Measurements from ENCODE around the gene FNDC11.

GRCh38 chr20:63533388-63533787, 20.6 kb upstream of the FNDC11 start:
- no peak for TF ChIP-seq ZNF274 (IDR thresholded peaks at IDR 0.05; ENCODE audit: low read depth, low read length)
- no peak for TF ChIP-seq SUZ12 (IDR thresholded peaks at IDR 0.05; ENCODE audit: extremely low read depth, insufficient read depth, insufficient read length)
- no peak for TF ChIP-seq YY1 (IDR thresholded peaks at IDR 0.05; ENCODE audit: insufficient read depth, insufficient read length)

All from NT2/D1 (cell line).